Posterior cingulate gyrus (tissue), 11 donors: ENCODE results near the gene LGI2.

Experiments
- DNase-seq, 10 donors: peaks; one replicate each; pipeline versions ENCODE4 v3.0.0 to v3.0.0-alpha.2; 2020 to 2021; ENCODE audit warnings: mixed read lengths in 3 of 10
- intact Hi-C: fragments of 100-400 bp; cut with DNase I; formaldehyde crosslinking; loops from one replicate; pipeline ENCODE4 v1.15.1; 2023

Gene LGI2

GRCh38 chr4:24999392-25000089, 31.2 kb downstream of the LGI2 start:
- intact Hi-C loops, result no loop called here

GRCh38 chr4:24995346-24995919, 35.3 kb downstream of the LGI2 start:
- intact Hi-C loops, result no loop called here
- no peak for DNase-seq

More at GRCh38 chr4:24999392-25000089, 31.2 kb downstream of the LGI2 start:
- no peak for DNase-seq

DNA sequence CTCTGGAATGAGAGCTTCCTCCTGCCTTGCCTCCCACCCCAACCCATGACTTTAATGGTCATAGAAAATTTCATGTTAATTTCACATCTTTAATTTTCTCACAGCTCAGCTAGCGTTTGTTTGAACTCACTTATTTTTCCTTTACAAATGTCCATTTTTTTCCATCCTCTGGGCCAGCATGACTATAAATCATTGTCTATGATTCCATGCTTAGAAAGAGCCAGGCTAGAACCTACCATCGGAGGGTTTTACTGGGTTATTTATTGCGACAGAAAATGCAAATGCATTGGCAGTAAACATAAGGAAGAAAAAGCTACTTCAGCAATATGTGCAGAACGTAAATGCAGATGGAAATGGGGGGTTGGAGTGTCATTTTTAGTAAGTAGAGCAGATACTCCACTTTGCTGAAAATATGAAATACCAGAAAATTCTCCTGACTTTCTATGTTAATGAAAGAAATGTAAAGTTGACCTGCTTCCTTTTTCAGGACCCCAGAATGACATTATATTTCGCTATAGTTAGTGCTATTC, 37.1 kb downstream of the LGI2 start:
- no peak for DNase-seq
- intact Hi-C loops, result no loop called here

GRCh38 chr4:24992968-24993367, 37.8 kb downstream of the LGI2 start:
- intact Hi-C loops, result no loop called here
- no peak for DNase-seq

- no peak for DNase-seq
- intact Hi-C loops, result no loop called here
Measured at GRCh38 chr4:24991015-24991414, 39.7 kb downstream of the LGI2 start.

DNA sequence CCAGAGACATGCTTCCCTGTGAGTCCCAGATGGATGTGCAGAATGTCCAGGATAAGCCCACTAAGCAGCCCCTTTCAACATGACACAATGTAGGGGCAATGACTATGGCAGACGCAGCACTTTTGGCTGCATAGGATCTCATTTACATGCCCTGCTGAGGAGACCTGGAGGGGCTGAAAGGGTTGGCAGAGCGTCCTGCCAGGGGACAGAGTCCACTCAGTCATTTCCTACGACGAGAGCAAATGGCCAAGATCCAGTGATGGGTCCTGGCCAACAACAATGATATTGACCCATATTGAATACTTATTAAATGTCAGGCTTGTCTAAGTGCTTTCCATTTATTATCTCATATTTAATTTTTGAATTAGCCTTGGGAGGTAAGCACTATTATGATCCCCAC, 41.4 kb downstream of the LGI2 start:
- intact Hi-C loops, result loop anchor here (5.0 kb wide), 1 partner anchor 502 kb away; no protein-coding TSS in a partner anchor
- no peak for DNase-seq

DNA sequence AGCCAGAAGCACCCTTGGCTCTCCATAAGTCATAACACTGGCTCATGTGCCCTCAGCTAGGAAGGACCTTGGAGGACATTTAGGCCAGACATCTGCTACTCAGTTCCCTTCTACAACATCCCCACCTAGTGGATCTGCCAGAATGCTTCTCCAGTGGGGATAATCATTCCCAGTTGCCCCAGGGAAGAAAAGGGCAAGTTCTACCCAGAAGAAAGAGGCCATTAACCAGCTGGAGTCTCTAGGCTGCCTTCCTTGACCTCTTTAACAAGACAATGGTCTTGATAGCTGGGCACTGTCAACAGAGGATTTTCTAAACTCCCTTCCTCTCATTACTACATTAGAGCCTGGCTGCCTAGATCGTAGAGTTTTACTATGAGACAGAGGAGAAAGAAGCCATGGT, 42.0 kb downstream of the LGI2 start:
- intact Hi-C loops, result loop anchor here (5.0 kb wide), 1 partner anchor 501 kb away; no protein-coding TSS in a partner anchor
- DNase-seq, result no peak

DNA sequence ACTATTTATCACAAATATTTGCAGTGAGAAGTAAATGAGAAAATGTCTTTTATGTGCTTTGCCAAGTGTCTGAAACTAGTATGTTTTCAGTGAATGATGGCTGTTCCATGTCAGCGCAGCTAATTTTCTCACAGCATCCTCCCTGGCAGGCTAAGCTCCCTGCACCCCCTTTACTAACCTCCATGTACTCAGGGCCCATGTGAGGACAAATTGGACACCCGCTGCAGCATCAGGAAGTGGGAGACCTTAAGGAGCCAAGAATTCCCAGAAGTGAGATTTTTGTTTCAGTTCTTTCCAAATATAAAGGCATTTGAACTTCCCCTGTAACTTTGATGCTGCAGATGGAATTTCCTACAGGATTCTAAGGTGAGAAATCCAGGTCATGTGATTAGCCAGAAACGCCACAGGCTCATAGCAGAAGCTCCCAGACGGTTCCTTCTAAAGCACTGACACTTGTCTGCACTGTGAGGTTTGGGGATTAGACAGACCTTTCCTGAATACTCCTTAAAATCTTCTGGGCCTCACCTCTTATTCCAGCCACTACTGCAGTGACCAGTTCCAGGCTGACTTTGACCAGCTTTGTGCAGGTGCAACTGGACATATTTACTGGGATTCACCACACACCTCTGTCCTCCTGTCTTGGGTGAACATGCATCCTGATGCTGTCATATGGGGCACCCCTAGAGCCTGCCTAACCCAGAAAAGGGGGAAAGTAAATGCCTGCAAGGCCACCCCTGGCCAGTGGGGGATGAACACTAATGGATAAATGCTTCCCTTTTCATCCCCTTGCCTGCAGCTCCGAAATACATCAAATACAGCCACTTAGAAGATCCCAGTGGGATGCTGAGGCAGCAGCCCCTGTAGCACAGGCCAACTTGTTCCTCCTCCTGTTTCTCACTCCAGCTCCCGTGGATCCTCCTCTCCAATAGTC, 45.9 kb downstream of the LGI2 start:
- no peak for DNase-seq
- intact Hi-C loops, result loop anchor here (5.0 kb wide), 2 partner anchors 177 to 498 kb away; partner anchors contain the start of gene SEPSECS

GRCh38 chr4:24980740-24981139, 50.0 kb downstream of the LGI2 start:
- DNase-seq, result no peak
- intact Hi-C loops, result loop anchor here (5.0 kb wide), 1 partner anchor 182 kb away; the partner anchor contains the start of gene SEPSECS

DNA sequence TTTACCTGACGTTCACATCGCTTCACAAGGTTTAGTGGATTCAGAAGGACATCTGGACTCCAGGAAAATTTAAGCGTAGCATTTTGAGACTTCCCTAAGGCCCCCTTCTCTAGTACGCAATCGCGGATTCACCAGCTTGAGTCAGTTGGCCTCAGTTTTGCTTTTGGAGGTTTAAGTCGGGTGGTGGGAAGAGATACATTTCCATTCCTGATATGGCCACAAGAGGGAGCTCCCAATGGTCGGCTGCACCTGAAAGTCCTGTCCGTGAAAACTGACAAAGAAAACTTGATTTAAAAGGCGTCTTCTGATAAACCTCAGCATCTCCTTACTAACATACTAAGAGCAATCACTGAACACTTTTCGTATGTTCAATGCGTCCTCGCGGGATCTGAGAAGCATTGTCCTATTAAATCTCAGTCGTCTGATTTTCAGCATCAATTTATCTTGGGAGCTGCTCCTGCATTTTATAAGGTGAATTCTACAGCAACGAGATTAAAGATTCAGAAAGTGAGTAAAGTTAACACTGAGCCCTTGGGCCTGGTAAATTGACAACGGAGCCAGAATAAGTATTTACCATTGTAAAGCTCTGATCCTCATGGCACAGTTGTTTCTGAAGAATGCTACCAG, 50.6 kb downstream of the LGI2 start:
- intact Hi-C loops, result loop anchor here (5.0 kb wide), 1 partner anchor 182 kb away; the partner anchor contains the start of gene SEPSECS
- peak in 6 of 10 donors; percentile 31 to 87 (median 42) for DNase-seq

DNA sequence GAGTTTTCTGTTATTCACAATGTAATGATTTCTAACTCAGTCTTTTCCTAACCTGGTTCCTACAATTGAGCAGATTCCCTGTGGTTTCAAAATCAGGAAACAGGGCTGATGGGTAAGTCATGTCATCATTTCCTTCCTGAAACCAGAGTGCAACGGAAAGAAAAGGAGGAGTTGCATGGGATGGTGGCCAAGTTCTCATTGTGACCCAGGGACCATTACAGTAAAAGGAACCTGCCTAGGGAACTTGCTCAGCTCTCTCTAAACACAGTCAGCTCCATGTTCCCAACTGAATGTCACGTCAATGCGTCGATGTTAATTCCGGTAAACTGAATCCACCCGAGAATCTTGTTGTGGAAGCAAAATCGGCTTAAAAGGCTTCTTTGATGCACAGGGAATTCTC, 51.2 kb downstream of the LGI2 start:
- intact Hi-C loops, result no loop called here

GRCh38 chr4:24978291-24979075, 52.3 kb downstream of the LGI2 start:
- intact Hi-C loops, result no loop called here
- DNase-seq, result no peak

More for the DNA sequence above, 51.2 kb downstream of the LGI2 start:
- DNase-seq, result no peak

GRCh38 chr4:24975510-24975909, 55.2 kb downstream of the LGI2 start:
- DNase-seq, result no peak
- intact Hi-C loops, result no loop called here

- intact Hi-C loops, result no loop called here
- DNase-seq, result peak in 1 of 10 donors; percentile 14
Measured at GRCh38 chr4:24973747-24974601, 56.8 kb downstream of the LGI2 start.

- intact Hi-C loops, result no loop called here
Measured at GRCh38 chr4:24973404-24973746, 57.4 kb downstream of the LGI2 start.

DNA sequence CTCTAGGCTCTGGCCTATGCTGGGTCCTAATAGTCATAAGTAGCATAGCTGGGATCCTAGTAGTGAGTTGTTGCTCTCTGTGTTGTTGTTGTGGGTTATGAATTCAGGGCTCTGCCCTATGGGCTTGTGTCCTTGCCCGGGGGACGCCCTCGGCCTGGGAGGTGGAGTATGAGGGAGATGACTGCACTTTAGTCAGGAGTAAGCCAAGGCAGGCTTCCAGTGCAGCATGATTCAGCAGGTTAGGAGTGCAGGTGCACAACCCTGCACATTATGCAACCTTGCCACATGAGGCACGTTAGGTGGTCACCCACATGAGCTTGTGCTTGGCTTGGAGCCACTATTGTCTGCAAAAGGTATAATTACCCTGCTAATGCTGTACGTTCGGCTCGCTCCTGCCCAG, 59.6 kb downstream of the LGI2 start:
- no peak for DNase-seq
- intact Hi-C loops, result no loop called here

More at GRCh38 chr4:24973404-24973746, 57.4 kb downstream of the LGI2 start:
- DNase-seq, result no peak

DNA sequence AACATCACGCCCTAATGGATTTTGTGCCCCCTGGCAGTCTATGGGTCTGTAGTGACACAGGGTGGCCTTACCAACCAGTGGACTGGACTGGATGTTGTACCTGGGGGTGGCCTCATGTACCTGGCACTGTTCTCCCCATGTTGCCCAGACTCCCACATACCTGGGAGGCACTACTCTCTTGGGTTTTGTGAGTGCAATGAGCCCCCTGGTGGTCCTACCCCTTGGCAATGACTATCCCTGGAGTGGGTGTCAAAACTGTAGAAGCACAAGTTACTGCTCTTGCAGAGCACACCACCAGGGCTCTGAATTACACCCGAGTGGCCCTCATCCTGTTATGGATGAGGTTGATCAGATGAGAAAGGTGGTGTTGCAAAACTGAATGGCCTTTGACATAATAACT, 60.1 kb downstream of the LGI2 start:
- intact Hi-C loops, result no loop called here
- DNase-seq, result no peak

DNA sequence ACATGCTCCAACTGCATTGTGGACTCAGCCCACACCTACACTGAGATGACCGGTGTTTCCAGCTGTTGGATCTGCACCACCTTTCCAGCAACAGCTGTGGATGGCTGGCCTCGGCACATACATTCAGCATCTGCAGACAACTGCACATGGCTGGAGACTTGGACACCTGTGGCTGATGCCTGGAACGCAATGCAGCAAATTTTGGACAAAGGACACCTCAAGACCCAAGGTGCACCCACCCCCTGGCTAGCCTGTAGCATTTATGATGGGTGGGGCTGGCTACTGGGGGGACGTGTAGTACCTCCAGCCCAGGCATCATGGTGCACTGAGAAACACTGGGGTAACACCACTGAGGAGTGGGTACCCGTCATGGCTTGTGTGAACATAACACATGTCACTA, 60.6 kb downstream of the LGI2 start:
- DNase-seq, result no peak
- intact Hi-C loops, result no loop called here

DNA sequence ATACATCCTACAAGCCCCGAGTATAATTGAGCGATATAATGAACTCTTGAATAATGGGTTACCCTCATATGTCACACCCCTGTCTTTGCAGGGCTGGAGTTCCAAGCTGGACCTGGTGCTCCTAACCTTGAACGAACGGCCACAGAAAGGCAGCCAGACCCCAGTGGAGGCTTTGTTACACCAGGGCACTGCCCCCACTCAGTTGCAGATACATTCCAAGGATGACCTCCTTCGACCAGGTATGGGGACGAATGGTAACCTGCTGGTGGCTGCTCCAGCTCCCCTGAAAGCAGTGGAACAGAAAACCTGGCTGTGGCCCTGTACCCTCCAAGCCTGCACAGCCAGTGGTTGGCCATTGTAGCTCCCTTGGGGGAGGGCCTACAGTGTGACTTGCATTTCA, 61.3 kb downstream of the LGI2 start:
- intact Hi-C loops, result no loop called here
- DNase-seq, result no peak
